Thoracic aorta (tissue), 2 donors: ENCODE results near the gene TM7SF2. TPM values are rescaled to one million over a fixed set of nuclear protein-coding genes. Genes with fewer than 3 reads are reported as not detected.
"Not testable (repeated sequence)": the region's sequence is repeated elsewhere in the genome, so short reads cannot be mapped to it uniquely, and the experiment has no call there.

Experiments used
- ATAC-seq: fragments of 150-250 bp; one replicate; pipeline ENCODE4 v1.8.0; 2017; ENCODE audit warnings: low read depth; ENCODE audit not compliant: insufficient number of reproducible peaks, low FRiP score
- DNase-seq: peaks from one replicate; pipeline ENCODE4 v3.0.0-alpha.2; 2020; ENCODE audit warnings: low spot score
- H3K27ac ChIP-seq, 2 donors: fragments of 200-600 bp; sonication (generic); 1 replicate in 1 of 2; 2 replicates in 1 of 2; pipeline ENCODE4 v1.5.1; 2016; ENCODE audit warnings: mild to moderate bottlenecking in 2 of 2, moderate library complexity in 2 of 2
- H3K27me3 ChIP-seq: fragments of 200-600 bp; sonication (generic); replicated peaks from 2 replicates; pipeline ENCODE4 v1.6.0; 2016; ENCODE audit warnings: mild to moderate bottlenecking; ENCODE audit not compliant: insufficient read depth
- H3K36me3 ChIP-seq: fragments of 200-600 bp; sonication (generic); one replicate; pipeline ENCODE4 v1.5.1; 2016
- H3K4me1 ChIP-seq, 2 donors: fragments of 200-600 bp; sonication (generic); 1 replicate in 1 of 2; 2 replicates in 1 of 2; pipeline versions ENCODE4 v1.5.1 to v1.6.0; 2016; ENCODE audit warnings: low read depth in 2 of 2, mild to moderate bottlenecking in 1 of 2; ENCODE audit not compliant: control insufficient read depth in 1 of 2
- H3K4me3 ChIP-seq: fragments of 200-600 bp; sonication (generic); 2 replicates; pipeline ENCODE4 v1.5.1; 2016; ENCODE audit warnings: mild to moderate bottlenecking
- H3K9me3 ChIP-seq: fragments of 200-600 bp; sonication (generic); 2 replicates; pipeline ENCODE4 v1.5.1; 2016
- total RNA-seq, 2 donors: library from RNA; depleted of rRNA; stranded (reverse); fragments of >200 nt; gene quantifications; one replicate each; pipeline versions ENCODE4 v1.1.0 to v1.2.3, GENCODE V29; 2016
- TF ChIP-seq, protein P1 (sequence below): fragments of 200-600 bp; sonication (generic); IDR thresholded peaks from one replicate; pipeline ENCODE4 v1.5.1; 2019; ENCODE audit warnings: antibody characterized with exemption

TM7SF2 gene
- total RNA-seq, 2 donors from 2014 or later: 2.5 to 49.0 TPM

DNA sequence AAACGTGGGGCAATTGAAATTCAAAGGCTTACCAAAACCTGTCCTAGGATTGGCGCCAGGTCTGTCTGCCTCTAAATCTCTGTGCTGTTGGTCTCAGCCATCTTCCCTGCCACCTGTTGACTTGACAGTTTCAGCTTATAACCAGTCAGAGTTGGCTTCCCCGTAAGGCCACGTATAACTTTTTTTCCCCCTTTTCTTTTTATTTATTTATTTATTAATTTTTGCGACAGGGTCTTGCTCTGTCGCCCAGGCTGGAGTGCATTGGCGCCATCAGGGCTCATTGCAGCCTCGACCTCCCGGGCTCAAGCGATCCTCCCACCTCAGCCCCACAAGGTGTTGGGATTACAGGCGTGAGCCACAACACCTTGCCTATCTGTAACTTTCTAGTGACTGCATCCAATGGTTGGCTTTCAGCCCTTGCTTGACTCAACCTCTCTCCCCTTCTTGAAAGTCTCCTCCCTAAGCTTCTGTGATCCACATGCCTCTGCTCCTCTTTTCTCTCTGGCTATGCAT, 24.0 kb downstream of the TM7SF2 start:
- ATAC-seq (no peak), DNase-seq (no peak)
- no peaks in the 10 kb centered on the region for H3K9me3 ChIP-seq
- no peaks in the 10 kb centered on the region for H3K27me3 ChIP-seq
- peaks cover 17% of the 10 kb centered on the region for H3K36me3 ChIP-seq
- peak overlapping the region; percentile 94 to 100 for H3K27ac ChIP-seq
- TF ChIP-seq, protein P1, sequence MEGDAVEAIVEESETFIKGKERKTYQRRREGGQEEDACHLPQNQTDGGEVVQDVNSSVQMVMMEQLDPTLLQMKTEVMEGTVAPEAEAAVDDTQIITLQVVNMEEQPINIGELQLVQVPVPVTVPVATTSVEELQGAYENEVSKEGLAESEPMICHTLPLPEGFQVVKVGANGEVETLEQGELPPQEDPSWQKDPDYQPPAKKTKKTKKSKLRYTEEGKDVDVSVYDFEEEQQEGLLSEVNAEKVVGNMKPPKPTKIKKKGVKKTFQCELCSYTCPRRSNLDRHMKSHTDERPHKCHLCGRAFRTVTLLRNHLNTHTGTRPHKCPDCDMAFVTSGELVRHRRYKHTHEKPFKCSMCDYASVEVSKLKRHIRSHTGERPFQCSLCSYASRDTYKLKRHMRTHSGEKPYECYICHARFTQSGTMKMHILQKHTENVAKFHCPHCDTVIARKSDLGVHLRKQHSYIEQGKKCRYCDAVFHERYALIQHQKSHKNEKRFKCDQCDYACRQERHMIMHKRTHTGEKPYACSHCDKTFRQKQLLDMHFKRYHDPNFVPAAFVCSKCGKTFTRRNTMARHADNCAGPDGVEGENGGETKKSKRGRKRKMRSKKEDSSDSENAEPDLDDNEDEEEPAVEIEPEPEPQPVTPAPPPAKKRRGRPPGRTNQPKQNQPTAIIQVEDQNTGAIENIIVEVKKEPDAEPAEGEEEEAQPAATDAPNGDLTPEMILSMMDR: no peak
- peak overlapping the region; percentile 81 for H3K4me3 ChIP-seq
- peaks cover 15 to 31% of the 10 kb centered on the region in 2 donors for H3K4me1 ChIP-seq

DNA sequence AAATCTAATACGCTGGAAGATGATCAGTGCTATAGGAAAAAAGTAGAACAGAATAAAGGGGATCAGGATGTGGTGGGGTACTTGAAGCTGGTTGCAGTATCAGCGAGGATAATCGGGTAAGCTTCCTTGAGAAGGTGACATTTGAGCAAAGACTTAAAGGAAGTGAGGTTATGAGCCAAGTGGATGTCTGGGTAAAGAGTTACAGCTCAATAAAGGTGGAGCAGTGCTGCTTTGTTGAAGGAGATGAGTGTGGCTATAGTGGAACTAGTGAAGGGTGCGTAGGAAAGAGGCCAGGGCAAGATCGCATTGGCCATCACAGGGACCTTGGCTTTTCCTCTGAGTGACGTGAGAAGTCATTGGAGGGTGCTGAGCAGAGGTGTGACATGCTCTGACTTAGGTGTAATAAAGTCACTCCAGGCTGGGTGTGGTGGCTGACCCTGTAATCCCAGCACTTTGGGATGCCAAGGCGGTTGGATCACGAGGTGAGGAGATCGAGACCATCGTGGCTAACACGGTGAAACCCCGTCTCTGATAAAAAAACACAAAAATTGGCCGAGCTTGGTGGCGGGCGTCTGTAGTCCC, 24.9 kb downstream of the TM7SF2 start:
- Histone ChIP-seq H3K9me3 (no peaks in the 10 kb centered on the region), H3K27me3 (no peaks in the 10 kb centered on the region), H3K4me1 (peaks cover 15 to 31% of the 10 kb centered on the region in 2 donors), H3K27ac (no peak overlapping the region), H3K36me3 (peaks cover 8% of the 10 kb centered on the region), H3K4me3 (no peak overlapping the region)
- DNase-seq (no peak), ATAC-seq (no peak)
- TF ChIP-seq, protein P1: no peak

DNA sequence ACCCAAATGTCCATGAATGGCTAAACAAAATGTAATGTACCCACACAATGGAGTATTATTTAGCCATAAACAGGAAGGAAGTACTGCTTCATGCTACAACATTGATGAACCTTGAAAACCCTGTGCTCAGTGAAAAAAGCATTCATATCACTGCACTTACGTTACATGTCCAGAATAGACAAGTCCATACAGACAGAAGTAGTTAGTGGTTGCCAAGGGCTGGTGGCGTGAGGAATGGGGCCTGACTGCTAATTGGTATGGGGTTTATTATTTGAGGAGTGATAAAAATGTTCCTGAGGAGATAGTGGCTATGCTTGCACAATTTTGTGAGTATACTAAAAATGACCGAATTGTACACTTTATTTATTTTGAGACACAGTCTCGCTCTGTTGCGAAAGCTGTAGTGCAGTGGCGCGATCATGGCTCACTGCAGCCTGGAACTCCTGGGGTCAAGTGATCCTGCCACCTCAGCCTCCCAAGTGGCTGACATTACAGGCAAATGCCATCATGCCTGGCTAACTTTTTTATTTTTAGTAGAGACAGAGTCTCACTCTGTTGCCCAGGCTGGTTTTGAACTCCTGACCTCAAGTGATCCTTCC, 30.3 kb downstream of the TM7SF2 start:
- H3K4me1 ChIP-seq: no peaks in the 10 kb centered on the region
- no peak overlapping the region for H3K4me3 ChIP-seq
- DNase-seq (no peak), ATAC-seq (no peak)
- H3K36me3 ChIP-seq: no peaks in the 10 kb centered on the region
- H3K27me3 ChIP-seq: no peaks in the 10 kb centered on the region
- TF ChIP-seq, protein P1: no peak
- H3K27ac ChIP-seq: no peak overlapping the region
- no peaks in the 10 kb centered on the region for H3K9me3 ChIP-seq

DNA sequence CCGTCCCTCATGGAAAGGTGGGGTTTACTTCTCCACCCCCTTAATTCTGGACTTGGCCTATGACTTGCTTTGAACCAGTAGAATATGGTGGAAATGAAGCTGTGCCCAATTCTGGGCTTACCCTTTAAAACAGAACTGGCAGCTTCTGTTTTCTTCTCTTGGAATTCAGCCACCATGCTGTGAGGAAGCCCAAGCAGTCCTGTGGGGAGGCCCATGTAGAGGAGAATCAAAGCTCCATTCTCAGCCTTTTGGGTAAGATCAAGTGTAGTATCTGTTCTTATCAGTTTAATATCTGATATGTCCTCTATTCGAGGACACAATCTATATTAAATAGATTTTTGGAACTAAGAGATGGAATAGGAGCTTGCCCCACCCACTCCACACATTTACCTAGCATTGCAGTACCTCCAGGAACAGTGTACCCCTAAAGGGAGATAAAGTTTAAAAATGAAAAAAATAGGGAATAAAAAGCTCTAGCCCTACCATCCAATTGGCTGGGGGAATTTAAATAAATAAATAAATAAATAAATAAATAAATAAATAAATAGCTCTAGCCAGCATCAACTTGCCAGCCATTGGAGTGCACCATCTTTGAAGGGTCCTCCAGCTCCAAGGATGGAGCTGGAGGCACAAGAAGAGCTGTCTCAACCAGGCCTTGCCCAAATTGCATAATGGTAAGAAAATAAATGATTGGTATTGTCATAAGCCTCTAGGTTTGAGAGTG, 35.8 kb downstream of the TM7SF2 start:
- Histone ChIP-seq H3K4me3 (no peak overlapping the region), H3K27ac (no peak overlapping the region), H3K9me3 (no peaks in the 10 kb centered on the region), H3K4me1 (peaks cover 6 to 11% of the 10 kb centered on the region in 2 donors), H3K27me3 (no peaks in the 10 kb centered on the region), H3K36me3 (no peaks in the 10 kb centered on the region)
- TF ChIP-seq, protein P1: no peak
- ATAC-seq (no peak), DNase-seq (no peak)

DNA sequence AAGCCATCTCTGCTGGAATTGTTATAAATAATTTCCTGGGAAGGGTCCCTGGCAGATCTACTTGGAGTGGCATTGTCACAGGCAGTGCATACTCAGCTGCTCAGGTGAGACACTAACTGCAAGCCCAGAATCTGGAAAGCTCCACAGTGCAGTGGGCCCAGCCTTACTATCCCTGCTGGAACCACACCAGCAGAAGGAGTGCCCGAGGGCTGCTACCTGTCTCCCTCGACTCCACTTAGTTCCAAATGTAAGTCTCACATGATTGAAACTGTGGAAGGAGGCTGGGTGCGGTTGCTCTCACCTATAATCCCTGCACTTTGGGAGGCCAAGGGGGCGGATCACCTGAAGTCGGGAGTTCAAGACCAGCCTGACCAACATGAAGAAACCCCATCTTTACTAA, 37.0 kb downstream of the TM7SF2 start:
- no peaks in the 10 kb centered on the region for H3K27me3 ChIP-seq
- H3K27ac ChIP-seq: no peak overlapping the region
- TF ChIP-seq, protein P1: no peak
- no peaks in the 10 kb centered on the region for H3K9me3 ChIP-seq
- peaks cover 6 to 11% of the 10 kb centered on the region in 2 donors for H3K4me1 ChIP-seq
- DNase-seq (no peak), ATAC-seq (no peak)
- H3K36me3 ChIP-seq: no peaks in the 10 kb centered on the region
- no peak overlapping the region for H3K4me3 ChIP-seq

DNA sequence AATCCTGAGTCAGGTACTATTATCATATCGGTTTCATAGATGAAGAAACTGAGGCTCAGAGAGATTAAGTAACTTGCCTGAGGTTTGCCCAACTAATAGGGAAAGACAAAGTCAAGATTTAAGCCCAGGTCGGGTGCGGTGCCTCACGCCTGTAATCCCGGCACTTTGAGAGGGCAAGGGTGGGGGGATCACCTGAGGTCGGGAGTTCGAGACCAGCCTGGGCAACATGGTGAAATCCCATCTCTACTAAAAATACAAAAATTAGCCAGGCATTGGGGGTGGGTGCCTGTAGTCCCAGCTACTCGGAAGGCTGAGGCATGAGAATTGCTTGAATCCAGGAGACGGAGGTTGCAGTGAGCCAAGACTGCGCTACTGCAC, 38.4 kb downstream of the TM7SF2 start:
- Histone ChIP-seq H3K4me3 (peak overlapping the region; percentile 43), H3K27ac (peak overlapping the region; percentile 67 to 81), H3K4me1 (peaks cover 6 to 11% of the 10 kb centered on the region in 2 donors)
- H3K36me3 ChIP-seq, ATAC-seq, H3K9me3 ChIP-seq, DNase-seq, H3K27me3 ChIP-seq: not testable (repeated sequence)
